ENCODE results near the gene SCAMP4. TPM values are rescaled to one million over a fixed set of nuclear protein-coding genes. Genes with fewer than 3 reads are reported as not detected.

Gene SCAMP4
- polyA plus RNA-seq, 3 donors: 54.6 to 95.7 (median 79.5) TPM

DNA sequence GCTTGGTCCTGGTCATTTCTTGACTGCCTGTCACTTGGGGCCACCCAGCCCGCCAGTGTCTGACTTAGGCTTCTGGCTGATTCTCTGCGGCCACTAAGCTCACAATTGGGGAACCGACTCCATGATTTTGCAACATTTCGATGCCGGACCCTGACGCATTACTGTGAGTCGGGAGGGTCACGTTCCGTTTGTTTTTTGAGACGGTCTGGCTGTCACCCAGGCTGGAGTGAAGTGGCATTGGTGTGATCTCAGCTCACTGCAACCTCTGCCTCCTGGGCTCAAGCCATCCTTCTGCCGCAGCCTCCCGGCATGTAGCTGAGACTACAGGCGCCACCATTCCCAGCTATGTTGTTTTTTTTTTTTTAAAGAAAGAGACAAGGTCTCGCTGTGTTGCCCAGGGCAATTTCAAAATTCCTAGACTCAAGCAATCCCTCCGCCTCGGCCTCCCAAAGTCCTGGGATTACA, 3.2 kb upstream of the SCAMP4 start:
- DNase-seq (ENCODE audit: extremely low read depth in 1 of 11, low read depth in 9 of 11, low spot score in 4 of 11): no peak

DNA sequence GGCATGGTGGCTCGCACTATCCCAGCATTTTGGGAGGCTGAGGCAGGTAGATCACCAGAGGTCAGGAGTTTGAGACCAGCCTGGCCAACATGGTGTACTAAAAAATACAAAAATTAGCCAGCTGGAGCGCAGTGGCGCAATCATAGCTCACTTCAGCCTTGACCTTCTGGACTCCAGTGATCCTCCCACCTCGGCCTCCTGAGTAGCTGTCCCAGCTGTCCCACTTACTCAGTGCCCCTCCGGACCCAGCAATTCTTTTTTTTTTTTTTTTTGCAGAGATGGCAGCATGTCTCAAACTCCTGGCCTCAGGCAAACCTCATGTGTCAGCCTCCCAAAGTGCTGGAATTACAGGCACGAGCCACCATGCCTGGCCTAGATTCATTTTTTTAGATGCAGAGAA, 2.3 kb upstream of the SCAMP4 start:
- DNase-seq (ENCODE audit: extremely low read depth in 1 of 11, low read depth in 9 of 11, low spot score in 4 of 11): no peak

DNA sequence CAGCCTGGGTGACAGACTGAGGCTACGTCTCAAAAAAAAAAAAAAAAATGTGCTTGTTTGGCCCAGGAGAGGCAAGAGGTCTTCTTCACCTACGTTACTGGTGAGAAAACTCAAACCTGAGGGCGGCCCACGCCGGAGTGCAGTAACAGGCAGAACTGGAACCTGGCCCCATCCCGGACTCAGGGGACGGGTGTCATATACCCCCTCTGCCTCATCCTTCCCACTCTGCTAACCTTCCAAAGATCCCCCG, 414 bp upstream of the SCAMP4 start:
- DNase-seq (ENCODE audit: extremely low read depth in 1 of 11, low read depth in 9 of 11, low spot score in 4 of 11): no peak

DNA sequence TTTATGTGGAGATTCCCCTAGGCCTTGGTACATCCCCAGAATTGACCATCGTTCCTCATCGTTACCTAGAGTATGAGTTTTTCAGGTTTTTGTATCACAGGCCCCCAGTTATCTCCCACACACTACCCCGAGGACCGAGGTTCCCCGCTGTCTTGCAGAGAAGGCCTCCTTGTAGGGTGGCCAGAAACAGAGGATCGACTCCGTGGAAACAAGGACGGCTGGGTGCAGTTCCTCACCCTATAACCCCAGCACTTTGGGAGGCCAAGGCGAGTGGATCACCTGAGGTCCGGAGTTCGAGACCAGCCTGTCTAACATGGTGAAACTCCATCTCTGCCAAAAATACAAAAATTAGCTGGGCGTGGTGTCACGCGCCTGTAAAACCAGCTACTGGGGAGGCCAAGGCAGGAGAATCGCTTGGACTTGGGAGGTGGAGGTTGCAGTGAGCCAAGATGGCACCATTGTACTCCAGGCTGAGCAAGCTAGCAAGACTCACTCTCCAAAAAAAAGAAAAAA, 720 bp downstream of the SCAMP4 start:
- DNase-seq (ENCODE audit: extremely low read depth in 1 of 11, low read depth in 9 of 11, low spot score in 4 of 11): no peak

DNA sequence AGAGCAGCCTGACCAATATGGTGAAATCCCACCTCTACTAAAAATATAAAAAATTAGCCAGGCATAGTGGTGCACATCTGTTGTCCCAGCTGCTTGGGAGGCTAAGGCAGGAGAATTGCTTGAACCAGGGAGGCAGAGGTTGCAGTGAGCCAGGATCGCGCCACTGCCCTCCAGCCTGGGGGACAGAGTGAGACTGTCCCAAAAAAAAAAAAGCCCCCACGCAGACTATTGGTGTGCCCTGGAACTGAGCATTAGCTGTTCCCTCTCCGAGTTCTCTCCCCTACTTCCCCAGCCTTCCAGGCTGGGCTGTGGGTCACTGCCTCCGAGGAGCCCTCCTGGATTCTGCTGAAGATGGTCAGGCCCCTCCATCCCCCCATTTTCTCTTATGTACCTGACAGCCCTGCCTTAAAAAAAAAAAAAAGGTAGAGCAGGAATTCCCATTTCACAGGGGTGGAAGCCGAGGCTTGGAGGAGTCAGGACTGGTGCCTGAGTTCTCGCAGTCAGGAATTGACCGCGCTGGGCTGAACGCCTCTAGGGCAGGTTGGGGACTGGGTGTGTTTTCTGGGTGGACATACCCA, 1.9 kb downstream of the SCAMP4 start:
- no peak for DNase-seq (ENCODE audit: extremely low read depth in 1 of 11, low read depth in 9 of 11, low spot score in 4 of 11)

DNA sequence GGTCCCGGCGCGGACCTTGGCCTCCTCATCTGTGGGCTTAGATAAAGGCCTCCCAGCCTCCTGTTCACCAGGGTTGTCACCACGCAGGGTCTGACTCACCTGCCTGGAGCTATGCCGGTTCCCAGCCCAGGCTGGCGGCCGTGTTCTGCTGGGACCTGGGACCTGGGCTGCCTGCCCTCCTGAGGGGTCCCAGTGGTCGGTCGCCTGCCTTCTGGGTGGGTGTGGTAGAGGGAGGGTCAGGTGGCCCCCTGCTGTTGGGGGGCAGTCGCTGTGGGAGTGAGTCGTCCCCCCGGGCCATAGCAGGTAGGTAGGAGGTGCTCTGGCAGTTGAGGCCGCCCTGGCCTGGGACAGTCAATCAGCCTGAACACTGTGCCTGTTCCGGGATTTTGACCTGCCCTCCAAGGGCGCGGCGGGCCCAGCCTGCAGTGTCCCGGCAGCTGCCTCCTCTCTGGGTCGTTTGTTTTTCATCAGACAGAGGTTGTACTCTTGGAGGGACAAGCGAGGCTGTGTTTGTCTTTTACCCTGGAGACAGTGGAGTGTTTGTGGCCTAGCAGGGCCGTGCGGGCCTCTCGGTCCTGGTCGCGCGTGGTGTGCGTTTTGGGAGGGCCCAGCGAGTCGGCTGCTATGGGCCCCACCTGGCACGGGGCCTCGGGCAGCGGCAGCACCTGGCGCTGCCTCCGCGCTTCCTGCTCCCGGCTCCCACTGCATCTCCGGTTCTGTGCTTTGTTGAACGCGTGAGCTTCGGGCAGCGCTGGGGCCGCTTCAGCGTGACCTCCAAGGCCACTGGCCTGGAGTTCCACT, 2.6 kb downstream of the SCAMP4 start:
- DNase-seq (ENCODE audit: extremely low read depth in 1 of 11, low read depth in 9 of 11, low spot score in 4 of 11): no peak

DNA sequence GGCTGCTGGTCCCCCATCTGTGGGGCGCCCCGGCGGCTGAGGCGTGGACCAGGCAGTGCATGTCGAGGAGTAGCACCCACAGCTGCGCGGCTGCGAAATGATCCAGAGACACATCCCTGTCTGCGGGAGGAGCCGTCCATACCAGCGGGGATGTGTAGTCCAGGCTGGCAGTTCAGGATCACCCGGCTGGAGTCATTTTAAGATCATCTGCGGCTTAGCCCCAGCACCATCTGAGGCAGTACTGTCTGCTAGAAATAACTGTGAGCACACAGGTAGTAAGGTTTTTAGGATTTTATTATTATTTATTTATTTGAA, 3.1 kb downstream of the SCAMP4 start:
- no peak for DNase-seq (ENCODE audit: extremely low read depth in 1 of 11, low read depth in 9 of 11, low spot score in 4 of 11)

DNA sequence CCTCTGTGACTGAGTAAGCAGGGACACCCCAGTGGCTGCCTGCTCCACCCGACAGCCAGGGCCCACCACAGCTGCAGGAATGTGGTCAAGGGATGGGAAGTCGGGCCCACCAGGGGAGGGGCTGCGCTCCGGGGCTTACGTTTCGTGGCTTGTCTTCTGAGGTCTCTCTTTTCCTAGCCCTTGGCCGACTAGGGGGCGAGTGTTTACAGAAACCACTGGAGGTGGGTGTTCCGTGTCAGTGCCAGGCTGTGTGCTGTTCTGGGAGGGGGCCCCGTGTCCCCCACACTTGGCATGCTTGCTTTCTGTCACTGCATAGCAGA, 4.5 kb downstream of the SCAMP4 start:
- DNase-seq (ENCODE audit: extremely low read depth in 1 of 11, low read depth in 9 of 11, low spot score in 4 of 11): no peak

DNA sequence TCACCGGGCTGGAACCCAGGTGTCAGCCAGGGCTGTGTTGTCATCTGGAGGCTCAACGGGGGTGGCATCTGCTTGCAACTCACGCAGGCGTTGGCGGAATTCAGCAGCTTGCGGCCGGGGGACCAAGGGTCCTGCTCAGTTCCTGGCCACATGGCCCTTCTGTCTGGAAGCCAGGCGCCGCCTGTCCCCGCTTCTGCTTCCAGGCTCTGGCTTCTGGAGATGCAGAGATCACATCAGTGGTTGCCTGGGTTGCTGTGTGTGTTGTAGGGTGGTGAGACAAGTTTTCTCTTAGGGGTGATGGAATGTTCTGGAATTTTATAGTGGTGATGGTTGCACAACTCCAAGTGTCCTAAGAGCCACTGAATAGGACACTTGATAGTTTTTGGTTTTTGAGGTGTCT, 5.0 kb downstream of the SCAMP4 start:
- no peak for DNase-seq (ENCODE audit: extremely low read depth in 1 of 11, low read depth in 9 of 11, low spot score in 4 of 11)

DNA sequence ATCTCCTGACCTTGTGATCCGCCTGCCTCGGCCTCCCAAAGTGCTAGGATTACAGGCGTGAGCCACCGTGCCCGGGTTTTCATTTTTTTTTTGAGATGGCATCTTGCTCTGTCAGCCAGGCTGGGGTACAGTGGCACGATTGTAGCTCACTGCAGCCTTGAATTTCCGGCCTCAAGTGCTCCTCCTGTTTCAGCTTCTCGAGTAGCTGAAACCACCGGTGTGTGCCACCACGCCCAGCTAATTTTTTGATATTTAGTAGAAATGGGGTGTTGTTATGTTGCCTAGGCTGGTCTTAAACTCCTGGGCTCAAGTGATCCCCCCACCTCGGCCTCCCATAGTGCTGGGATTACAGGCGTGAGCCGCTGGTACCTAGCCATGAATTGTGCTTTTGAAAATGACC, 5.9 kb downstream of the SCAMP4 start:
- DNase-seq (ENCODE audit: extremely low read depth in 1 of 11, low read depth in 9 of 11, low spot score in 4 of 11): no peak

DNA sequence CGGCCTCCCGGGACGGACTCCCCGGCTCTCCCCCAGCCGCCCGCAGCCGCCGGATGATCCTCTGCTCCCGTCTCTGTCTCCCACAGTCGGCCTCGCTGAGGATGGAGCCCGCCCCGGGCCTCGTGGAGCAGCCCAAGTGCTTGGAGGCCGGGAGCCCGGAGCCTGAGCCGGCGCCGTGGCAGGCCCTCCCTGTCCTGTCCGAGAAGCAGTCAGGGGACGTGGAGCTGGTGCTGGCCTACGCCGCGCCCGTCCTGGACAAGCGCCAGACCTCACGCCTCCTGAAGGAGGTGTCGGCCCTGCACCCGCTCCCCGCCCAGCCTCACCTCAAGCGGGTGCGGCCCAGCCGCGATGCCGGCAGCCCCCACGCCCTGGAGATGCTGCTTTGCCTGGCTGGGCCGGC, 6.8 kb downstream of the SCAMP4 start:
- no peak for DNase-seq (ENCODE audit: extremely low read depth in 1 of 11, low read depth in 9 of 11, low spot score in 4 of 11)

DNA sequence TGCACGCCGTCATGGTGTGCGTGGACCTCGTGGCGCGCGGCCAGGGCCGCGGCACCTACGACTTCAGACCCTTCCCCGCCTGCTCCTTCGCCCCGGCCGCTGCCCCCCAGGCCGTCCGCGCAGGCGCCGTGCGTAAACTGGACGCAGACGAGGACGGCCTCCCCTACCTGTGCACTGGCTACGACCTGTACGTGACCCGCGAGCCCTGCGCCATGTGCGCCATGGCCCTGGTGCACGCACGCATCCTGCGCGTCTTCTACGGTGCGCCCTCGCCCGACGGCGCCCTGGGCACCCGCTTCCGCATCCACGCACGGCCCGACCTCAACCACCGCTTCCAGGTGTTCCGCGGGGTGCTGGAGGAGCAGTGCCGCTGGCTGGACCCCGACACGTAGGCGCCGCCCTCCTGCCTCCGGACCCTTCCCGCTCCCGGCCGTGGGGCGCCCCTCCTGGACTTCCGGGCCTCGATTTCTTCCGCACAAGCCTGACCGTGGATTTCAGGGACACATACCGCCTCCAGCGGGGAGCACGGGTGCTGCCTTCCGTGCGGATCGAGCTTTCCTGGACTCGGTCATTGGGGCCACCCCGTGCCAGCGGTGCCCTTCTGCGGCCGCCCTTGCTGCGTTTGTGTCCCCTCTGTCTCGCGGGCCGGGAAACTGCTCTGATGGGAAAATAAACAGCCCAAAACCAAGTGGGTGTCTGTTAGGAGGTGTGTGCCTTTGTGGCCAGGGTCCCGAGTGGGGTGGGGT, 7.7 kb downstream of the SCAMP4 start:
- no peak for DNase-seq (ENCODE audit: extremely low read depth in 1 of 11, low read depth in 9 of 11, low spot score in 4 of 11)

DNA sequence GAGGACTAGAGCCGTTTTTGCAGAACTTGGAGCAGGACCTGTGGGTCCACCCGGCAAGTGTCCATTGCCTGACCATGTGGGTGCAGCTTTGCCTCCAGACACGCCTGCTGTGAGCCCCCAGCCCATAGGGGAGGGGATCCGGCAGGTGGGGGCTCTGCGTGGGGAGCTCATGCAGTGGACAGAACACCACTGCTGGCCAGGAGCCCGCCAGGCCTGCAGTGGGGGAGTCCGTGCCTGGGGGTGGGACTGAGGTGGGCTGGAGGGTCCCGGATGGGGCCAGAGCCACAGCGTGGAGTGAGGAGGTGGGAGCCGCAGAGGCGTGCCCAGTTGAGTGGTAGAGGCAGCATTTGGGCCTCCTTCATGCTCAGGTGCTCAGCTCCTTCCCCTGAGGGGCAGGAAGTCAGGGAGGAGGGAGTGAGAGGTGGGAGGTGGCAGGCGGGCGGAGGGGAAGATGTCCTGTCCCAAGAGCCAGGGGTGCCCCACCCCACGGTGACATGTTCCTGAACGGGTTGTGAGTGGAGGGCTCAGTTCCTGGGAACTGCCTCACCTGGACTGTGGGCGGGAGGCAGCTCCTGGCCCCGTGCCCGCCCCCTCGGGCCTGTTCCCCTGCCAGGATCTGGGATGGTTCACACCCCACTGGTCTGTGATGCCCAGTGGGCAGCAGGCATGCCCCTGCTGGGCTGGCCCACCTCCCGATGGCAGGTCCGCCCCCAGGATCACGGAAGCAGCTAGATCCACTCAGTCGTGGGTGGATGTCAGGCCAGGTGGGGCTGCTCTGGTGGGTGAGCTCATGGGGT, 8.8 kb downstream of the SCAMP4 start:
- no peak for DNase-seq (ENCODE audit: extremely low read depth in 1 of 11, low read depth in 9 of 11, low spot score in 4 of 11)

DNA sequence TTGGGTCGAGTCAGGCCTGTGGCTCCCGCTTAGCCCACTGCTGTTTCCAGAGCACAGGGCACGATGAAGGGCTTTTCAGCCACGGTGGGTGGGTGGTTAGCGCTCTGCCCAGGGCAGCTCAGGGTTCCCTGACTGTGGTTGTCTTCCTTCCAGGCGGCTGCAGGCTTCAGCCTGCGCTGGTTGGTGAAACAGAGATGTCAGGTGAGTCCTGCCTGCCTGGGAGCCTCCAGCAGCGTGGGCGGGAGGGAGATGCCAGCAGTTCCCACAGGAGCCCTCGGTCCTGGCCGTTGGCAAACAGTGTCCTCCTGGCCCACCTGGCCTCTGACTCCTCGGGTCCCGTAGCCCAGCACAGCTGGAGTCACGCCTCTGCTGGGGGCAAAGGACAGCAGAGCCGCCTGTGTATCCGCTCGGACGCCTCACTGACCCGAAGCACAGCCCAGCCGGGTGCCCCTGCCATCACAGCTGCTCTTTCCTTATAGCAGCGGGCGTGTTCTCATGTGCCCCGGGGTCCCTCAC, 9.7 kb downstream of the SCAMP4 start:
- no peak for DNase-seq (ENCODE audit: extremely low read depth in 1 of 11, low read depth in 9 of 11, low spot score in 4 of 11)

DNA sequence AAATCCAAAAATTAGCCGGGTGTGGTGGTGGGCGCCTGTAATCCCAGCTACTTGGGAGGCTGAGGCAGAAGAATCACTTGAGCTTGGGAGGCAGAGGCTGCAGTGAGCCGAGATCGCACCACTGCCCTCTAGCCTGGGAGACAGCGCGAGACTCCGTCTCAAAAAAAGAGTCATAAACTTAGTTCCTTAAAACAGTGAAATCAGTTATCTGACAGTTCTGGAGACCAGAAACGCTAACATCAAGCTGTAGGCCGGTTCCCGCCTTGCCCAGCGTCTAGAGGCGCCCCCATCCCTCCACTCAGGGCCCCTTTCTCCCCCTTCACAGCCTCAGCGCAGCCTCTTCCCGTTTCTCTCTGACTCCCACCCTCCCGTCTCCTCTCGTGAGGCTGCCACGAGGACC, 11.9 kb downstream of the SCAMP4 start:
- no peak for DNase-seq (ENCODE audit: extremely low read depth in 1 of 11, low read depth in 9 of 11, low spot score in 4 of 11)

DNA sequence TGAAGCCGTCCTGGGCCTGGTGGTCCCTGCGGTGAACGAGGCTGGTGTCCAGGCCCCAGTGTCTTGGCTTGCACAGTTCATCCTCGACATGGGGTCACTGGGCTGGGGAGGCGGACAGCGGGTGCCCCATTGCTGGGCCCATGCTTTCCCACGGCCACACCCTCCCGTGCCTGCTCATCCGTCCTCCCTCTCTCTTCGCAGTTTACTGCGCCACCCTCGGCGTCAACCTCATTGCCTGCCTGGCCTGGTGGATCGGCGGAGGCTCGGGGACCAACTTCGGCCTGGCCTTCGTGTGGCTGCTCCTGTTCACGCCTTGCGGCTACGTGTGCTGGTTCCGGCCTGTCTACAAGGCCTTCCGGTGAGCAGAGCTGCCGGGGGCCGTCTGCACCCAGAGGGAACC, 12.7 kb downstream of the SCAMP4 start:
- no peak for DNase-seq (ENCODE audit: extremely low read depth in 1 of 11, low read depth in 9 of 11, low spot score in 4 of 11)

DNA sequence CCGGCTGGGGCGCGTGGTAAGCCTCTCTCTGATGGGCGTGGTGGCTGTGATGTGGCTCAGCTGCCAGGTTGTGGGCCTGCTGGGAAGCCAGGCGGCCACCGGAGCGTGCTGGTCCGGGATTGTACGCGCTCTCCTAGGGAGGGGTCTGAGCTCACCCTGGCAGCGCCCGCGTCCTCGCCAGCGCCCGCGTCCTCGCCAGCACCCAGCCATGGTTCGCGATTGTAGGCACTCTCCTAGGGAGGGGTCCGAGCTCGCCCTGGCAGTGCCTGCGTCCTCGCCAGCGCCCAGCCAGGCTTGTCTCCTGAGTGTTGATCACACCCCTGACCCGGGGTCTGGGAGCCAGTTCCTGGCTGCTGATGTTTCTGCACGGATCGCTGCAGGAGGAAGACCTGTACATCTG, 13.8 kb downstream of the SCAMP4 start:
- no peak for DNase-seq (ENCODE audit: extremely low read depth in 1 of 11, low read depth in 9 of 11, low spot score in 4 of 11)

DNA sequence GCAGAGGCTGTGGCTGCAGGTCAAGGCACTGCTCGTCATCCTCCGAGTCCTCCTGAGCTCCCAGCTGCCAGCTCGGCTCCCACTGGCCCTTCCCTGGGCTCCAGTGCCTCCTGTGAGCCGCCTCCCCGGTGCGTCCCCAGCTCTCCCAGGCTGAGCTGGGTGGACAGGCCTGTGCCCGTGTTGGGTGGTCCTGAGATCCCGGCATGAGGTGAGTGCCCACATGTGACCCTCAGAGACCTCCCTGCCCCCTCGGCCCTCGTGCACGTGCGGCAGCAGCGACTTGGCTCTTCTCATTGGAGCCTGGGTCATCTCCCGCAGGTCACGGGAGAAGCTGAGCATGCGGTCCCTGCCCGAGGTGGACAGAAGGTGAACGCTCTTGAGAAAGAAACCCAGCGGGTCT, 15.4 kb downstream of the SCAMP4 start:
- no peak for DNase-seq (ENCODE audit: extremely low read depth in 1 of 11, low read depth in 9 of 11, low spot score in 4 of 11)

DNA sequence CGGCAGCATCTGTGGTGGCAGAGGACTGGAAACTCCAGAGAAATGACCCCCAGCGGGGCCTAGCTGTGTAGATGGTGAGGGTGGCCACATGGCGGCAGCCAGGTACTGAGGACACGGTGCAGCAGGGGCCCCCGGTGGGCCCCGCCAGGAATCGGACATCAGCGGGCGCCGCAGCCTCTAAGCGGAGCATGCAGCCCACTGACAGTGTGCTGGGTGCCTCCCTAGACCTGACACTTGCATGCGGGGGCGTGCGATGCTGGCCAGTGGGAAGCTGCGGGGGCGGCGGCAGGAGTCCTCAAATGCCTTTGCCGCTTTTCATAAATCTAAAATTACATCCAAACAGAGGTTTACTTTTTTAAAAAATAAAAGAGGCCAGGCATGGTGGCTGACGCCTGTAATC, 16.1 kb downstream of the SCAMP4 start:
- no peak for DNase-seq (ENCODE audit: extremely low read depth in 1 of 11, low read depth in 9 of 11, low spot score in 4 of 11)

DNA sequence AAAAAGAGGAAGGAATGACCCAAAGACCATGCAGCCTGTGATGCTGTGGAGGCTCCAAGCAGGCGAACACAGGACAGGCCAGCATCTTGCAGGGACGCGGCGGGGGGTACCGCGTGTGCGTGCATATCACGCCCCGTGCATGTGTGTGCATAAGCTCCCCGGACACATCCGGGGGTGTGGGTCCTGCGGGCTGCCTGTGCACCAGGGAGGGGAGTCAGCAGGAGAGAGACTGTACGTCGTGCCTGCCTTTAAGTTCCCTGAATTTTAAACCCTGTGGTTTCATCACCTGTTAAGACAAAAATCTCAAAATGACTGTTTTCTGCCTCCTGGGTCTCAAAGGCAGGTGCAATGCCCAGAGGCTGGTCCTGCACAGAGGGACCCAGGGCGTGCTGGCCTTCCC, 16.6 kb downstream of the SCAMP4 start:
- no peak for DNase-seq (ENCODE audit: extremely low read depth in 1 of 11, low read depth in 9 of 11, low spot score in 4 of 11)

All from renal cortex interstitium (tissue), 11 donors.